Spleen (tissue), 7 donors: ENCODE results near the gene TOGARAM1.

Experiments used
- CTCF ChIP-seq, 11 experiments: fragments of 200-600 bp in 7 of 11; fragments of 450-650 bp in 4 of 11; sonication (generic) in 4 of 11; IDR thresholded peaks in 8 of 11; conservative IDR thresholded peaks in 3 of 11; 1 replicate in 7 of 11; 2 replicates in 4 of 11; pipeline versions ENCODE4 v1.4.0 to v1.8.0; 2016 to 2021; ENCODE audit warnings: antibody characterized with exemption in 11 of 11, inconsistent platforms in 4 of 11, mild to moderate bottlenecking in 1 of 11
- POLR2A ChIP-seq, 3 donors: fragments of 450-650 bp; IDR thresholded peaks; one replicate each; pipeline ENCODE4 v1.5.1; 2017; ENCODE audit warnings: antibody characterized with exemption in 3 of 3, mild to moderate bottlenecking in 1 of 3
- POLR2AphosphoS5 ChIP-seq, 3 donors: sonication (generic); formaldehyde crosslinking; IDR thresholded peaks; one replicate each; pipeline ENCODE4 v1.5.1; 2017; ENCODE audit warnings: antibody characterized with exemption in 3 of 3
- donor health status: DM: no; HTN: no; CAD: no; lungs with moderate emphysema.
- donor health status: DM: no; HTN: no; CAD: no.
- donor health status: DM: no; HTN: no; CAD: no.

- TF ChIP-seq CTCF (IDR thresholded peaks at IDR 0.05 in 8 of 11, conservative IDR thresholded peaks at IDR 0.05 in 3 of 11) = no peak
- TF ChIP-seq POLR2A (IDR thresholded peaks at IDR 0.05) = no peak
- TF ChIP-seq POLR2AphosphoS5 (IDR thresholded peaks at IDR 0.05) = no peak
These were observed 132.3 kb downstream of the TOGARAM1 start for GRCh38 chr14:45094275-45094674.
